ENCODE results near the gene PRKCG.

Gene PRKCG

DNA sequence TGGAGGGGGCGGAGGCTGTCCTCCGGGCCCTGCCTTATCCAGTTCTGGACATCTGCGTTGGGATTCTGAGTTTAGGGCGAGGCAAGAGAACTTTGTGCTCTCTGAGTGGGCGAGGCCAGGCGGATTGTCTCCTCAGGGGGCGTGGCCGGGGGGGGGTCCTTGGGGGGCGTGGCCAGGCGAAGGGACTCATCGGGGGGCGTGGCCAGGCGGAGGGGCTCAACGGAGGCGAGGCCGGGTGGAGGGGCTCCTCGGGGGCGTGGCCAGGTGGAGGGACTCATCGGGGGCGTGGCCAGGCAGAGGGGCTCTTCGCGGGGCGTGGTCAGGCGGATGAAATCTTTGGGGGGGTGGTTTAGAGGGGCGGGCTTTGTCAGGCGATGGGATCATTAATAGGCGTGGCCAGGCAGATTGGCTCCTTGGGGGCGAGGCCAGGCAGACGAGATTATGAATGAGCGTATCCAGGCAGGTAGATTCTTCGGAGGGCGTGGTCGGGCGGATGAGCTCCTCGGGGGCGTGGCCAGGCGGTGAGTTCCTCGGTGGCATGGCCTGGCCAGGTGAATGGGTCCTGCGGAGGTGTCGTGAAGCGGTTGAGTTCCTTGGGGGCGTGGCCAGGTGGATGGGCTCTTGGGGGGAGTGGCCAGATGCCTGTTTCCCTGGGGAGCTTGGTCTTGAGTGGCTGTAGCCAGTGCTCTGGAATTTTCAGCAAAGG, 16.8 kb downstream of the PRKCG start:
- no peak for DNase-seq (ENCODE audit: low read depth)

- DNase-seq (ENCODE audit: low read depth), result no peak
These were observed 18.3 kb downstream of the PRKCG start for GRCh38 chr19:53900191-53900860.

DNA sequence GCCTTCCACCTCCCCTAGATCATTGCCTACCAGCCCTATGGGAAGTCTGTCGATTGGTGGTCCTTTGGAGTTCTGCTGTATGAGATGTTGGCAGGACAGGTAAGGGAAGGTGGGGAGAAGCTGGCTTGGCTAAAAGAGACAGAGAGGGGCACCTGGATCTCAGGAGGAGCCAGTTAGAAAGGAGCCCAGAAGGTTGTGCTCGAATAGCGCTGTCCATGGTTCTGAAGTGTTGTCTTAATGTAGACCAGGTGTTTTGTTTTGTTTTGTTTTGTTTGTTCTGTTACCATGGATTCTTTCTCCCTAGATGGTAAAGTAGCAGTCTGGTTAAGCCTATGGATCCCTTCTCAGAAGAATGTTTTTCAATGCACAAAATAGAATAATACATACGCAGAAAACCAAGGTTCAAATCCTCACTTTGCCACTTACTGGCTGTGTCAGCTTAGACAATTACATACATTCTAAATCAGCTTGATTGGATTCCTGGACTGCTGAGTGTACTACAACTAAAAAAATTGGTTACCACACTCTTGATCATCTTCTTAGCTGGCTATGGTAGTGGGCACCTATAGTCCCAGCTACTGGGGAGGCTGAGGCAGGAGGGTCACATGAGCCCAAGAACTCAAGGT, 21.2 kb downstream of the PRKCG start:
- peak; percentile 8 for DNase-seq (ENCODE audit: low read depth)

DNA sequence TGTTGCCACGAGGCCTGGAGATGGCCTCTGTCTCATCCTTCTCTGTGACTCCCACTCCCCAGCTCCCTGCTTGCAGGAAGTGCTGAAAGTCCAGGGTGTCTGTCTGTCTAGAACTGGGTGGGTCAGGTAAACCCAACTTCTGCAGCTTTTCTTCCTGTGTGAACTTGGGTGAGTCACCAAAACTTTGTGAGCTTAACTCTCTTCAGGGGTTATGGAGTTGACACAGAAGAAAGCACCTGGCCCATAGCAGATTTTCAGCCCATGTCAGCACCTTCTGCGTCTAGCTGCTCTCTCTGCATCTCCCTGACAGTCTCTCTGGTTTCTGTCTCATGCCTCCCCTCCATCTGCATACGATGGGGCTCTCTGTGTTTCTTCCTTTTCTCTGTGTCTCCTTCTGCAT, 22.9 kb downstream of the PRKCG start:
- DNase-seq (ENCODE audit: low read depth), result no peak

DNA sequence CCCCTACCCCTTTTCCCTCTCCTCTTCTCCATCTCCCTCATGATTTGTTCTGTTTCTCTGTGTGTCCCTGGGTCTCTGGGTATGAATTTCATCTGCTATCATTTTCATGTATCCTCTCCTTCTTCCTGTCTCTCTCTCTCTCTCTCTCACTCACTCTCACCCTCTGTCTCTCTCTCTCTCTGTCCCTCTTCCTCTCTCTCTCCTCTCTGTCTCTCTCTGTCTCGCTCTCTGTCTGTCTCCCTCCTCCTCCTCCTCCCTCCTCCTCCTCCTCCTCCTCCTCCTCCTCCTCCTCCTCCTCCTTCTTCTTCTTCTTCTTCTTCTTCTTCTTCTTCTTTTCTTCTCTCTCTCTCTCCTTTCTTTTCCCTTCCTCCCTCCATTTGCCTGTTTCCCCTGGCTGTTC, 23.8 kb downstream of the PRKCG start:
- no peak for DNase-seq (ENCODE audit: low read depth)

DNA sequence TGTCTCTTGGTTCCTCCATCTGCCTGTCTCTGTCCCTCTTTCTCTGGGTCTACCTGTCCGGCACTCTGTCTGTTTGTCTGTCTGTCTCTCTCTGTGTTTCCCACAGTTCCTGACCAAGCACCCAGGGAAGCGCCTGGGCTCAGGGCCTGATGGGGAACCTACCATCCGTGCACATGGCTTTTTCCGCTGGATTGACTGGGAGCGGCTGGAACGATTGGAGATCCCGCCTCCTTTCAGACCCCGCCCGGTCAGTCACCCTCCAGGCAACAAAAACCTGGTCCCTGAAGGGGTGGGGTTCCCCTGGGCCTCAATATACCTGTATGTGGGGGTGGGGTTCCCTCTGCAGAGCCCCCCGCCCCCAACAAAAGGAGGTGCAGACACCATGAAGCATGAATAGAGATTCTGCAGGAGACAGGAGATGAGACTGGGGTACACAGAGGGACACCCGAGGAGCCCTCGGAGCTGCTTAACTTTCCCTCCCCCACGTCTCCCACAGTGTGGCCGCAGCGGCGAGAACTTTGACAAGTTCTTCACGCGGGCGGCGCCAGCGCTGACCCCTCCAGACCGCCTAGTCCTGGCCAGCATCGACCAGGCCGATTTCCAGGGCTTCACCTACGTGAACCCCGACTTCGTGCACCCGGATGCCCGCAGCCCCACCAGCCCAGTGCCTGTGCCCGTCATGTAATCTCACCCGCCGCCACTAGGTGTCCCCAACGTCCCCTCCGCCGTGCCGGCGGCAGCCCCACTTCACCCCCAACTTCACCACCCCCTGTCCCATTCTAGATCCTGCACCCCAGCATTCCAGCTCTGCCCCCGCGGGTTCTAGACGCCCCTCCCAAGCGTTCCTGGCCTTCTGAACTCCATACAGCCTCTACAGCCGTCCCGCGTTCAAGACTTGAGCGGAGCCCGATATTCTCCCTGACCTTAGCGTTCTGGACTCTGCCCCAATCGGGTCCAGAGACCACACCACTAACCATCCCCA, 24.5 kb downstream of the PRKCG start:
- DNase-seq (ENCODE audit: low read depth), result no peak

DNA sequence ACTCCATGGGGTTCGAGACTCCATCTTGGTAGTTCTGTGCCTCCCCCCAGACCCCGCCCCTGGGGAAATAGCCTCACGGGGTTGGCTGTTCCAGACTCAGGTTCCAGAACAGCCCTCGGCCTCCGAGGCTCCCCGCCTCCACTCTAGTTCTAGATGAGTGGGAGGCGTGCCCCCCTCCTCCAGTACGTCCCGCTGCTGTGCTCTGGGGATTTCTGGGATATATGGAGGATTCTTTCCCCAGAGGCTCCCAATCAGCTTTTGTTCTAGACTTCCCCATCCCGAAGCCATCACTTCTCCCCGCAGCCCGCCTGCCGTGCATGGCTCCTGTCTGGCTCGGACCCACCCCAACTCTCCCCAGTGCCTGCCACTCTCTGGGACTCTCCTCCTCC, 25.2 kb downstream of the PRKCG start:
- no peak for DNase-seq (ENCODE audit: low read depth)

DNA sequence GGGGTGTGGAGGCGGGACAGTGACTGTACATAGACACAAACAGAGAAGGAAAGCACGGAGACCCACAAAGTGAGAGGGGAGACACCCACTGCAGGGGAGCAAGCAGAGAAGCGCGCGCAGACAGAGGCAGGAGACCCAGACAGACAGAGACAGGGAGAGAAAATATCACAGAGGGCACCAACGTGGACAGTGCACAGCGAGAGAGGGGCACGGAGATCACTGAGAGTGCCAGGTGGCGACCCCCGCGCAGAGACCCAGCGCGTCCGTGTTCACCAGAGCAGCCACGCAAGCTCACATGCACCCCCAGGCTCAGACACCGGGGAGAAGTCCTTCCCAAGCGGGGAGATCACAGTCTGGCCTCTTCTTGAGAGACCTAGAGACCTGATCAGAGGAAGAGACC, 25.7 kb downstream of the PRKCG start:
- no peak for DNase-seq (ENCODE audit: low read depth)

DNA sequence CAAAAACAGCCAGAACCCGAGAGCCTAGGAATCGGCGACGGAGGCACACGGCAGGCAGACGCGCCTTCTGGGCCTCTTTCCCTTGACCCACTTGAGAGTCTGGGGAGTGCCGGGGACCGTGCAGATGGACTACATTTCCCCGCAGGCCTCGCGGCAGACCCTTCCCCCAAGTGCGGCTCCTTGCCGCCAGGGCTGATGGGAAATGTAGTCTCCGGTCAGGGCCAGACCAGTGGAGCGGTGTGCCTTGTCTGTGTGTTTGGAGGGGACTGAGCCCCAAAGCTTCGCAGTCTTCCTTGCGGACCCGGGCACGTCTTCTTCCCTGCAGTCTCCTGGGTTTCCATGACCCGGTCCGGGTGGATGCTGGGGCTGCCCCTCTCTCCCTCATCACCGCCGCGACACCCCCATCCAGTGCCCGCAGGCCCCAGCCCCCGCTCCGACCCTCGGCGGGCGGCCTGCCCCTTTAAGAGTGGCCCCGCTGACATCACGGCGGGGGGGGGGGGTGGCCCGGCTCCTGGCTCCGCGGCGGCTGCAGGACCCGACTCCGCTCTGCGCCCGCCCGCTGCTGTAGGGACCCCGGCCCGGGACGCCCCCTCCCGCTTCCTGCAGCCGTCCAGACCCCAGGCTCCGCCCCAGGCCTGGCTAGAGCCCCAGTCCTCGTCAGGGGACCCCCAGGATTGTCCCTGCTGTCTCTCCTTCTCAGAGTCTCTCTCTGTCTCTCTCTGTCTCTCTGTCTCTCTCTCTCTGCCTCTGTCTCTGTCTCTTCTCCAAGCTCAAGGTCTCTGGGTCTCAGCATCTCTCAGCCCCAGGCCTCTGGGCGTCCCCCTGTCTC, 26.3 kb downstream of the PRKCG start:
- peak; percentile 13 for DNase-seq (ENCODE audit: low read depth)

DNA sequence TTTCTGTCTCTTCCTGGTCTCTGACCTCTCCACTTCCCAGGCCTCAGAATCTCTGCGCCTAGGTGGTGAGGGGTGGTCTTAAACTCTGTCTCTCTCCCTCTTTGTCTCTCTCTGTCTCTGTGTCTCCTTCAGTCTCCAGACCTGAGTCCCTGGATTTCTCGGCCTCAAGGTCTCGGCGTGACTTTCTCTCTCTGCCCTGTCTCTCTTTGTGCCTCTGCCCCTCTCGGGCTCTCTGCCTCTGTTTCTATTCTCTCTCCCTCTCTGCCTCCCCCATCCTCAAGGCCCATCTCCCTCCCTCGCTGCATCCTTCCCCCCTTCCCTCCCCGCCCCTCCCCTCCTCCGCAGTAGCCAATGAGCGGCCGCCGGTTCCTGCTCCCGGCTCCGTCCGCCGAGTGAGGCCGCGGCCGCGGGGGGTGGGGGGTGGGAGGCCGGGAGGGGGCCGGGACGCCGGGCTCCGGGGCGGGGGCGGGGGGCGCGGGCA, 27.0 kb downstream of the PRKCG start, which contains the start of gene CACNG7:
Gene CACNG7, plus strand, starts transcription at position 344 of the 481 bp plus-strand sequence. CDS start 3,554 bp downstream, outside the sequence.
- no peak for DNase-seq (ENCODE audit: low read depth)

- DNase-seq (ENCODE audit: low read depth), result no peak
These were observed 27.6 kb downstream of the PRKCG start for GRCh38 chr19:53909471-53910169.

DNA sequence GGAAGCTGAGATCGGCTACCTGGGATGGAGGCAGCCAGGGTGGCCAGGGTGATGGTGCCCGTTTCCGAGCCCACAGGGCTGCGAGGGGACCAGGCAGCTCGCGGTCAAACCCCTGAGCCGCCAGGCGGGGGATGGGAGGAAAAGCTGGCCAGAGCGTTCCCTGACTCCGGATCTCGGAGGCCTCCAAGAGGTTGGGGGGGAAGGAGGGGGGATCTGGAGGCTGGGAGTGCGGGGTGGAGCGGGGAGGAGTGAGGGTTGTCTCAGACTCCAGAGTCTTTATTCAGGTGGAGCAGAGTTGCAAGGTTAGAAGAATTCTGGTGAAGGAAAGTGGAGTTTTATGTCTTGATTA, 28.1 kb downstream of the PRKCG start:
- no peak for DNase-seq (ENCODE audit: low read depth)

DNA sequence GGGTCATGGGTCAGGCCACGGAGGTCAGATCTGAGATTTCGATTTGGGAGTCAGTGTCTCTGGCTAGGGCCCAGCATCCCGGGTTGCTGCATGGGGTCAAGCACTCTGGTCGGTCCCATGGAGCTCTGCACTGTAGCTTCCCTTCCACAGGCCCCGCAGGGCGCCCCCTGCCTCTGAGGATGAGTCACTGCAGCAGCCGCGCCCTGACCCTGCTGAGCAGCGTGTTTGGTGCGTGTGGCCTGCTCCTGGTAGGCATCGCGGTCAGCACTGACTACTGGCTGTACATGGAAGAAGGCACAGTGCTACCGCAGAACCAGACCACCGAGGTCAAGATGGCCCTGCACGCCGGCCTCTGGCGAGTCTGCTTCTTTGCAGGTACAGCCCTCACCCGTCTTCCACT, 30.7 kb downstream of the PRKCG start:
- no peak for DNase-seq (ENCODE audit: low read depth)

- no peak for DNase-seq (ENCODE audit: low read depth)
These were observed 33.0 kb downstream of the PRKCG start for GRCh38 chr19:53915000-53915399.

- DNase-seq (ENCODE audit: low read depth), result no peak
These were observed 34.0 kb downstream of the PRKCG start for GRCh38 chr19:53916004-53916403.

DNA sequence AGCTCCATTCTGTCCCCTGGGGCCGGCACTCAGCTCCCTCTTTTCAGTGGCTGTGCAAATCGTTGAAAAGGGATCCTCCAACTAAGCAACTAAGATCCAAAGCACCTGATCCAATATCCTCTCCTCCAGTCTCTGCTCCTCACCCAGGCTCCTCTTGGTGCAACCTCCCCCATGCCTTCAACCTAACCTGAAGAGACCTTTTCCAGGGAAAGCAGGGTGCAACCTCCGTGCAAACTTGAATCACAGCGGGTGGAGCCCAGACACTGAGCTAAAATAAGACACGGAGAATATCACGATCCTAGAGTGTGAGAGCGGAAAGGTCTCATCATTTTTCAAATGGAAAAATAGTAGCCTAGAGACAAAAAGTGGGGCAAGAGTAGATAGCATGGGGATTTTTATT, 35.4 kb downstream of the PRKCG start:
- DNase-seq (ENCODE audit: low read depth), result no peak

DNA sequence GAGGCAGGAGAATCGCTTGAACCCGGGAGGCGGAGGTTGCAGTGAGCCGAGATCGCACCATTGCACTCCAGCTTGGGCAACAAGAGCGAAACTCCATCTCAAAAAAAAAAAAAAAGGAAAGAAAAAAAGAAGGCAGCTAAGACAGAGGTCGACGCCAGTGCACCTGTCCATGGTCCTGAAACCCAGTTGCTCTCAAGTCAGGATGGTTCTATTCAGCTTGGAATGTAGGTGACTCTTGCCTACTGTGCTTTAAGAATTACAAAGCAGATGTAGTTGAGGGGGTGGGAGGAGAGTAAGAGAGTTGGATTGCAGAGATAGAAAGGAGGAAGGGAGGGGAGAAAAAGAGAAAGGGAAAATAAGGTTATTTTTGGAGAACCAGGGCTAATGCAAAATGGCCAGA, 45.7 kb downstream of the PRKCG start:
- DNase-seq (ENCODE audit: low read depth), result peak; percentile 23

GRCh38 chr19:53936029-53936428, 54.0 kb downstream of the PRKCG start:
- no peak for DNase-seq (ENCODE audit: low read depth)

- no peak for DNase-seq (ENCODE audit: low read depth)
These were observed 60.2 kb downstream of the PRKCG start for GRCh38 chr19:53942001-53942786.

DNA sequence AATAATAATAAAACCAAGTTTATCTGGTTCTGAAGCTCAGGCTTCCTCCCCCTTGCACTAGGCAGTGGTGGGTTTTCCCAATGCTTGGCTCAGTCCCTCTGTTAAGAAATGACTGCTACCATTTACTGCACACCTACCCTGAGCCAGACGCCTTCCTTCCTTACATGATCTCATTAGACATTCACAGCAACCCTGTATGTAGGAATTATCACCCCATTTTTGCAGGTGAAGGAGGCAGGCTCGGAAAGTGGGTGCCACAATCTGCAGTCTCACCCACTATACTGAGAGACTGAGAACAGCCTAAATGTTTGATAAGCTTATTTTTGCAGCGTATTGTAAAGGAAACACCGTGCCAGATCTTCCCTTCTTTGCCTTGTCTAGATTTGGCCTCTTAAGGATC, 62.4 kb downstream of the PRKCG start:
- no peak for DNase-seq (ENCODE audit: low read depth)
